ENCODE results near the gene PARP6. TPM values are rescaled to one million over a fixed set of nuclear protein-coding genes. Genes with fewer than 3 reads are reported as not detected.

Gene PARP6
- total RNA-seq, 1 experiment from 2014 or later = 65.9 TPM

DNA sequence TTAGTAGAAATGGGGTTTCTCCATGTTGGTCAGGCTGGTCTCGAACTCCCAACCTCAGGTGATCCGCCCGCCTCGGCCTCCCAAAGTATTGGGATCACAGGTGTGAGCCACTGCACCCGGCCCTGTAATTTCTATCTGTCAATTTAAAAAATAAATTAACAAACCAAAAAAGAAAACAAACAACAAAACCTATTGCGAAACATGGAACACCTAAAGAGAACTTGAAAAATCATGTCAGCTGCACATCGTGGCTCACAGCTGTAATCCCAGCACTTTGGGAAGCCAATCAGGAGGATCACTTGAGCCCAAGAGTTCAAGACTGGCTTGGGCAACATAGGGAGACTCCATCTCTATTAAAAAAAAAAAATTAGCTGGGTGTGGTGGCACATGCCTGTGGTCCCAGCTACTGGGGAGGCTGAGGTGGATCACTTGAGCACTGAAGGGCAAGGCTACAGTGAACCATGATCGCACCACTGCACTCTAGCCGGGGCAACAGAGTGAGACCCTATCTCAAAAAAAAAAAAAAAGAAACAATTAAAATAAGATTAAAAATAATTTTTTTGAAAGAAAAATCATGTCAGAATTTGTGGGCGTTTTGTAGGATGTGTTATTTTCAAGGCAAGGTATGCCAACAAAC, 19.6 kb downstream of the PARP6 start:
- no peaks in the 10 kb centered on the region for H4K20me1 ChIP-seq (ENCODE audit: insufficient read depth)
- no peak overlapping the region for H3K4me3 ChIP-seq
- H3K4me1 ChIP-seq (replicated peaks; ENCODE audit: insufficient read depth) = no peaks in the 10 kb centered on the region
- TF ChIP-seq EZH2 (IDR thresholded peaks at IDR 0.05; ENCODE audit: low read depth) = no peak
- TF ChIP-seq, protein P1, sequence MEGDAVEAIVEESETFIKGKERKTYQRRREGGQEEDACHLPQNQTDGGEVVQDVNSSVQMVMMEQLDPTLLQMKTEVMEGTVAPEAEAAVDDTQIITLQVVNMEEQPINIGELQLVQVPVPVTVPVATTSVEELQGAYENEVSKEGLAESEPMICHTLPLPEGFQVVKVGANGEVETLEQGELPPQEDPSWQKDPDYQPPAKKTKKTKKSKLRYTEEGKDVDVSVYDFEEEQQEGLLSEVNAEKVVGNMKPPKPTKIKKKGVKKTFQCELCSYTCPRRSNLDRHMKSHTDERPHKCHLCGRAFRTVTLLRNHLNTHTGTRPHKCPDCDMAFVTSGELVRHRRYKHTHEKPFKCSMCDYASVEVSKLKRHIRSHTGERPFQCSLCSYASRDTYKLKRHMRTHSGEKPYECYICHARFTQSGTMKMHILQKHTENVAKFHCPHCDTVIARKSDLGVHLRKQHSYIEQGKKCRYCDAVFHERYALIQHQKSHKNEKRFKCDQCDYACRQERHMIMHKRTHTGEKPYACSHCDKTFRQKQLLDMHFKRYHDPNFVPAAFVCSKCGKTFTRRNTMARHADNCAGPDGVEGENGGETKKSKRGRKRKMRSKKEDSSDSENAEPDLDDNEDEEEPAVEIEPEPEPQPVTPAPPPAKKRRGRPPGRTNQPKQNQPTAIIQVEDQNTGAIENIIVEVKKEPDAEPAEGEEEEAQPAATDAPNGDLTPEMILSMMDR (conservative IDR thresholded peaks at IDR 0.05) = no peak
- H3K27me3 ChIP-seq (ENCODE audit: insufficient read depth, low read depth) = no peaks in the 10 kb centered on the region
- H3K79me2 ChIP-seq (ENCODE audit: low read depth) = no peaks in the 10 kb centered on the region
- intact Hi-C loops (cut with micrococcal nuclease; ENCODE audit: unreplicated experiment) = no loop called here
- H3K4me2 ChIP-seq = no peak overlapping the region
- no TSS peak for BruUV-seq (replicated peaks)
- POLR2A ChIA-PET (ENCODE audit: unreplicated experiment) = no interaction called here
- H3K9me3 ChIP-seq (ENCODE audit: insufficient read depth, low read depth) = no peaks in the 10 kb centered on the region
- no peaks in the 10 kb centered on the region for H3K9me2 ChIP-seq (ENCODE audit: insufficient read depth)
- no peak overlapping the region for H3K27ac ChIP-seq
- peaks cover 29% of the 10 kb centered on the region for H3K36me3 ChIP-seq (ENCODE audit: low read depth)
- DNase-seq = no peak
- no peak overlapping the region for H2AFZ ChIP-seq
- CTCF ChIA-PET = no interaction called here
- H3F3A ChIP-seq (ENCODE audit: insufficient read depth, low read depth) = no peaks in the 10 kb centered on the region

DNA sequence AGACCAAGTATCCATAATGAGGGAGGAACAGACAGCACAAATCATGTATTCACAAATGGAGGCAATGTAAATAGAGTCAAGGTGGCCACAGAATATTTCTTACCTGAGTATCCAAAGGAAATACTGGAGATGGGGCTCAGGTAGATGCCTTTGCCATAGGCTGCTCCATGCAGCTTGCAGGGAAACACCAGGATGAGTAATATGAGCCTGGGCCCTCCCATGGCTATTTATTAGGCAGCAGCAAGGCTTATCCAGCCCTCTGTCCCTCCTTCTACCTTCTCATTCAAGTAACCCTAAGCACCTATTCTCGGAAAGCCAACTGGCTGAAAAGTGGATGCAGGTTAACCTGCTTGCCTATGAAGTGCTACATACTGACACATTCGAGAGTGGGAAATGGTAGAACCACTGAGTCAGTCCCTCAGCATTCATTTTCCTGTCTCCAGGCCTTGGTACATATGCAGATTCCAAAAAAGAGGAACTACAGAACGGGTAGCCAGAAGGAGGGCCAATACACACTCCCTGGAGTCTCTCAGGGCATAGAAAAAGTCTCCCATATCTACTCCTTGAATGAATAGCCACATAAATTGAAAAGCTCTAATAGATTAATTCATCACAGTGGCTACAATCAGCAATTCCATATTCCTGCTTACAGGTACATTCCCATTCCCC, 23.1 kb downstream of the PARP6 start:
- Histone ChIP-seq H3K4me3 (no peak overlapping the region), H3K36me3 (ENCODE audit: low read depth) (peaks cover 11% of the 10 kb centered on the region), H3K27ac (no peak overlapping the region), H3K79me2 (ENCODE audit: low read depth) (no peaks in the 10 kb centered on the region), H4K20me1 (ENCODE audit: insufficient read depth) (no peaks in the 10 kb centered on the region), H3K9me2 (ENCODE audit: insufficient read depth) (no peaks in the 10 kb centered on the region), H3K4me1 (replicated peaks; ENCODE audit: insufficient read depth) (no peaks in the 10 kb centered on the region), H3F3A (ENCODE audit: insufficient read depth, low read depth) (no peaks in the 10 kb centered on the region), H3K27me3 (ENCODE audit: insufficient read depth, low read depth) (no peaks in the 10 kb centered on the region), H2AFZ (no peak overlapping the region), H3K9me3 (ENCODE audit: insufficient read depth, low read depth) (no peaks in the 10 kb centered on the region), H3K4me2 (no peak overlapping the region)
- DNase-seq = no peak
- CTCF ChIA-PET = no interaction called here
- no peak for TF ChIP-seq EZH2 (IDR thresholded peaks at IDR 0.05; ENCODE audit: low read depth)
- TF ChIP-seq, protein P1 (conservative IDR thresholded peaks at IDR 0.05) = no peak
- no TSS peak for BruUV-seq (replicated peaks)
- POLR2A ChIA-PET (ENCODE audit: unreplicated experiment) = no interaction called here
- intact Hi-C loops (cut with micrococcal nuclease; ENCODE audit: unreplicated experiment) = no loop called here

DNA sequence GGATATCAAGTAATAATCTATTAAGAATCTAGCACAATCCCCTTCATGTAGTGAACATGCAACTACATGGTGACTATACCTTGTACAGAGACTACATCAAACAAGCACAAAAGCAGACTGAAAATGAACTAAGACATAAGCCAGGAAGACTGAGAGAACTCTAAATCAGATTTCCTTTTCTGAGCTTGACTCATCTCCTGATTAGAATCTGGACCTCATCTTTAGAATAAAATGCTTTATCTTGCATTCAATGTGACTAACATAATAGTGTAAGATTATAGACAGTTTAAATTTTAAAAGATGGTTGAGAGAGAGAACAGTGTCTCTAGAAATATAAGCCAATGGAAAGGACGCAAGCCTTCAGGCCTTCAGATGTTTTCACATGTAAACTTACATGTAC, 23.8 kb downstream of the PARP6 start:
- H3K9me3 ChIP-seq (ENCODE audit: insufficient read depth, low read depth) = no peaks in the 10 kb centered on the region
- peaks cover 15% of the 10 kb centered on the region for H3K36me3 ChIP-seq (ENCODE audit: low read depth)
- no peak overlapping the region for H3K4me3 ChIP-seq
- H3K27ac ChIP-seq = no peak overlapping the region
- H3K9me2 ChIP-seq (ENCODE audit: insufficient read depth) = no peaks in the 10 kb centered on the region
- TF ChIP-seq EZH2 (IDR thresholded peaks at IDR 0.05; ENCODE audit: low read depth) = no peak
- TF ChIP-seq, protein P1 (conservative IDR thresholded peaks at IDR 0.05) = no peak
- no peaks in the 10 kb centered on the region for H3K27me3 ChIP-seq (ENCODE audit: insufficient read depth, low read depth)
- H2AFZ ChIP-seq = no peak overlapping the region
- H3K79me2 ChIP-seq (ENCODE audit: low read depth) = no peaks in the 10 kb centered on the region
- intact Hi-C loops (cut with micrococcal nuclease; ENCODE audit: unreplicated experiment) = no loop called here
- no peak overlapping the region for H3K4me2 ChIP-seq
- CTCF ChIA-PET = no interaction called here
- no peaks in the 10 kb centered on the region for H4K20me1 ChIP-seq (ENCODE audit: insufficient read depth)
- BruUV-seq (replicated peaks) = no TSS peak
- H3K4me1 ChIP-seq (replicated peaks; ENCODE audit: insufficient read depth) = no peaks in the 10 kb centered on the region
- POLR2A ChIA-PET (ENCODE audit: unreplicated experiment) = no interaction called here
- no peaks in the 10 kb centered on the region for H3F3A ChIP-seq (ENCODE audit: insufficient read depth, low read depth)
- no peak for DNase-seq
